Adrenal gland (tissue), 12 donors: ENCODE data around the gene HOXA9. TPM values are rescaled to one million over a fixed set of nuclear protein-coding genes. Genes with fewer than 3 reads are reported as not detected.

Experiments
- DNase-seq, 7 donors: peaks; one replicate each; pipeline ENCODE4 v3.0.0-alpha.2; 2019 to 2020
- H3K27ac ChIP-seq, 5 donors: fragments of 200-600 bp; sonication (generic) in 4 of 5; 1 replicate in 3 of 5; 2 replicates in 2 of 5; pipeline versions ENCODE4 v1.5.1 to v1.8.0; 2016 to 2020; ENCODE audit warnings: mild to moderate bottlenecking in 1 of 5
- H3K27me3 ChIP-seq: fragments of 200-600 bp; 2 replicates; pipeline ENCODE4 v1.8.0; 2021
- H3K36me3 ChIP-seq, 2 donors: fragments of 200-600 bp; replicated peaks in 1 of 2; 1 replicate in 1 of 2; 2 replicates in 1 of 2; pipeline versions ENCODE4 v1.5.1 to v1.8.0; 2018 to 2022
- H3K4me1 ChIP-seq, 2 donors: fragments of 200-600 bp; replicated peaks in 1 of 2; 1 replicate in 1 of 2; 2 replicates in 1 of 2; pipeline versions ENCODE4 v1.5.1 to v1.8.0; 2018 to 2021
- H3K4me3 ChIP-seq, 4 donors: fragments of 200-600 bp; sonication (generic) in 3 of 4; one replicate each; pipeline ENCODE4 v1.5.1; 2016 to 2018
- H3K9me3 ChIP-seq, 3 donors: fragments of 200-600 bp; sonication (generic) in 1 of 3; replicated peaks in 1 of 3; 1 replicate in 2 of 3; 2 replicates in 1 of 3; pipeline versions ENCODE4 v1.5.1 to v1.8.0; 2016 to 2021
- POLR2A ChIP-seq, 2 donors: fragments of 450-650 bp; IDR thresholded peaks; one replicate each; pipeline ENCODE4 v1.6.1; 2017; ENCODE audit warnings: antibody characterized with exemption in 2 of 2, mild to moderate bottlenecking in 2 of 2, moderate library complexity in 1 of 2
- WGBS, 4 donors: extraction: QIAGEN DNeasy Blood & Tissue Kit in 2 of 4; methylation state at CpG; one replicate each; pipeline versions ENCODE4 v1.1.5 to v1.1.7; 2013 to 2017; 5-methylcytosine and 5-hydroxymethylcytosine counted together
- intact Hi-C, 2 donors: fragments of 100-400 bp; cut with DNase I; formaldehyde crosslinking; loops; one replicate each; pipeline versions ENCODE4 v1.14.1 to v1.15.0; 2022 to 2023
- polyA plus RNA-seq, 3 donors: library from polyadenylated mRNA; stranded (reverse); fragments of 200-250 nt in 2 of 3; fragments of 350-450 nt in 1 of 3; fragmentation: Illumina TruSeq in 1 of 3; extraction: RNeasy Lipid Tissue Mini Kit (QIAGEN cat#74804) in 1 of 3; gene quantifications; one replicate each; pipeline ENCODE4 v1.2.3, GENCODE V29; 2013 to 2014
- total RNA-seq, 9 donors: library from RNA; depleted of rRNA in 4 of 9; stranded (reverse); fragments of >200 nt in 4 of 9; fragments of 120-200 nt in 1 of 9; fragmentation: NEBNext Ultra II Directional in 1 of 9; extraction: Animal tissue kit (Norgen Biotek cat#: 25700) in 1 of 9; gene quantifications; one replicate each; pipeline versions ENCODE4 v1.1.0 to v1.2.4, GENCODE V29; 2013 to 2023
- TF ChIP-seq, protein P1 (sequence below), 6 experiments: fragments of 450-650 bp in 4 of 6; fragments of 200-600 bp in 2 of 6; sonication (generic) in 1 of 6; IDR thresholded peaks; 1 replicate in 5 of 6; 2 replicates in 1 of 6; pipeline versions ENCODE4 v1.5.1 to v1.8.0; 2016 to 2021; ENCODE audit warnings: antibody characterized with exemption in 6 of 6, mild to moderate bottlenecking in 2 of 6, moderate library complexity in 1 of 6
- donor health status: healthy with polysubstance abuse.
- donor health status: Bipolar disorder and iron deficiency.
- donor health status: DM: yes; HTN: yes; CAD: no.
- donor health status: DM: no; HTN: no; CAD: no.
- donor health status: DM: no; HTN: no; CAD: no.
- donor health status: DM: yes; HTN: yes; CAD: no.

Gene HOXA9
- total and polyA plus RNA-seq, 12 donors, result 2.6 to 26.7 (median 11.7) TPM

DNA sequence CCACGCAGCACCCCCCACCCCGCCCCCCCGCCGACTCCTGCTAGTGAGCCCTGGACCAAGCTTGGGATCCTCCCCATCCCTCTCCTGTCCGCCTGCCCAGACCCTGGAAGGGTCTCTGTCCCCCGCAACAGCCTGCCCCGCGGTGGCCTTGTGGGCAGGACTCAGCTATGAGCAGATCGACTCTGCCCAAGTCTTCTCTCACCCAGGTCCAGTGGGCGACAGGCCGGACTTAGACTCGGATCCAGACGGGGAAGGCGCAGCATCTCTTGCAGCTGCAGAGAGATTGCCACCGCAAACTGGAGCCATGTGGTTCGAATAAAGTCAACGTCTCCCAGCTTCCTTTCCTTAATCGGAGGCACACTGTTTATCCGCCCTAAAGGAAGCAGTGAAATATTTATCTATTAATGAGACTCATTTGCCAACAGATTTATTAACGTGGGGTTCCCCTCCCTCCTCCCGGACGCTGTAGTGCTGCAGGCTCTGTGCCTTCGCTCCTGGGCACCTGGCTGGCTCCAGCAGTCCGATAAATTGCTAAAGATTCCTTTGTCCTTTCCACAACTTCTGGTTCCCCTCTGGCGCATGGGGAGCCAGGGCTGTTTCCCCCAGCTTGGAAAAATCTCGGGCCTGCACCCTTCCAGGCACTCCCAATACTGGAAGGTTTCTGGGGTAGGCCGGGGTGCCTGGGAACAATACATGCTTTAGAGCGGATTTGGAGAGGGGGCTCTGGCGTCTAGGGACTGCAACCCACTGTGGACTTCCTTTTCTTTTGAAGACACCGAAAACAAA lies 8.2 kb downstream of the HOXA9 start:
- intact Hi-C loops, result no loop called here
- Histone ChIP-seq H3K27me3 (no peaks in the 10 kb centered on the region), H3K4me1 (peaks cover 12 to 25% of the 10 kb centered on the region in 2 donors)

DNA sequence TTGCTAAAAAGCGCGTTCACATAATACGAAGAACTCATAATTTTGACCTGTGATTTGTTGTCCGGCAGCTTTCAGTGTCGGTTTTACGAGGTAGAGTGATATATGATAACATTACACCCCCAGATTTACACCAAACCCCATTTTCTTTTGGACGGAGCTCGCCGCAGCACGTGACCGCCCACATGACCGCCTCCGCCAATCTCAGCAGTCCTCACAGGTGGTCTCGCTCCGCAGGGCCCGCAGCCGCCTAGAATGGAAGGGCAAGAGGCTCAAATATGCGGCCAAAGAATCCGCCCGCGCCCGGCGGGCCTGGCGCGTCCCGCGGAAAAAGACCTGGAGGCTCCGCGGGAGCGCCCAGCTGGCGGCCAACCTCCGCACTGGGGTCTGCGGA lies 8.8 kb downstream of the HOXA9 start, which contains the start of gene HOXA7:
Gene HOXA7 (minus strand): TSS at position 168 of the 391 bp plus-strand sequence. CDS start 130 bp downstream, at position 38.
- H3K27me3 ChIP-seq, result no peaks in the 10 kb centered on the region
- H3K27ac ChIP-seq, result peak within 1 kb of the TSS; percentile 28 to 92 (median 73)
- peak; percentile 83 to 92 (median 88) for DNase-seq
- H3K9me3 ChIP-seq, result no peaks in the 10 kb centered on the region
- H3K36me3 ChIP-seq, result no peaks in the 10 kb centered on the region
- intact Hi-C loops, result no loop called here
- H3K4me3 ChIP-seq, result peak within 1 kb of the TSS in 2 of 4 donors; percentile 33 to 57
- 0 to 3% (median 1%) methylated on average over 22 to 33 of the region's 33 CpGs for WGBS, 4 donors
- H3K4me1 ChIP-seq, result peaks cover 12 to 27% of the 10 kb centered on the region in 2 donors
- TF ChIP-seq, protein P1, sequence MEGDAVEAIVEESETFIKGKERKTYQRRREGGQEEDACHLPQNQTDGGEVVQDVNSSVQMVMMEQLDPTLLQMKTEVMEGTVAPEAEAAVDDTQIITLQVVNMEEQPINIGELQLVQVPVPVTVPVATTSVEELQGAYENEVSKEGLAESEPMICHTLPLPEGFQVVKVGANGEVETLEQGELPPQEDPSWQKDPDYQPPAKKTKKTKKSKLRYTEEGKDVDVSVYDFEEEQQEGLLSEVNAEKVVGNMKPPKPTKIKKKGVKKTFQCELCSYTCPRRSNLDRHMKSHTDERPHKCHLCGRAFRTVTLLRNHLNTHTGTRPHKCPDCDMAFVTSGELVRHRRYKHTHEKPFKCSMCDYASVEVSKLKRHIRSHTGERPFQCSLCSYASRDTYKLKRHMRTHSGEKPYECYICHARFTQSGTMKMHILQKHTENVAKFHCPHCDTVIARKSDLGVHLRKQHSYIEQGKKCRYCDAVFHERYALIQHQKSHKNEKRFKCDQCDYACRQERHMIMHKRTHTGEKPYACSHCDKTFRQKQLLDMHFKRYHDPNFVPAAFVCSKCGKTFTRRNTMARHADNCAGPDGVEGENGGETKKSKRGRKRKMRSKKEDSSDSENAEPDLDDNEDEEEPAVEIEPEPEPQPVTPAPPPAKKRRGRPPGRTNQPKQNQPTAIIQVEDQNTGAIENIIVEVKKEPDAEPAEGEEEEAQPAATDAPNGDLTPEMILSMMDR (IDR thresholded peaks at IDR 0.05), result no peak
- TF ChIP-seq POLR2A (IDR thresholded peaks at IDR 0.05), result peak in 1 of 2 donors; percentile 35

More for the DNA sequence above, 8.2 kb downstream of the HOXA9 start:
- Histone ChIP-seq H3K27ac (peak overlapping the region in 3 of 5 donors; percentile 61 to 92 (median 91)), H3K4me3 (peak overlapping the region in 2 of 4 donors; percentile 33 to 57), H3K36me3 (no peaks in the 10 kb centered on the region), H3K9me3 (no peaks in the 10 kb centered on the region)
- WGBS, 4 donors, result 38 to 70% (median 49%) methylated on average over 16 to 30 of the region's 30 CpGs
- no peak for TF ChIP-seq POLR2A (IDR thresholded peaks at IDR 0.05)
- TF ChIP-seq, protein P1 (IDR thresholded peaks at IDR 0.05), result no peak
- DNase-seq, result peak in 5 of 7 donors; percentile 16 to 56 (median 28)

DNA sequence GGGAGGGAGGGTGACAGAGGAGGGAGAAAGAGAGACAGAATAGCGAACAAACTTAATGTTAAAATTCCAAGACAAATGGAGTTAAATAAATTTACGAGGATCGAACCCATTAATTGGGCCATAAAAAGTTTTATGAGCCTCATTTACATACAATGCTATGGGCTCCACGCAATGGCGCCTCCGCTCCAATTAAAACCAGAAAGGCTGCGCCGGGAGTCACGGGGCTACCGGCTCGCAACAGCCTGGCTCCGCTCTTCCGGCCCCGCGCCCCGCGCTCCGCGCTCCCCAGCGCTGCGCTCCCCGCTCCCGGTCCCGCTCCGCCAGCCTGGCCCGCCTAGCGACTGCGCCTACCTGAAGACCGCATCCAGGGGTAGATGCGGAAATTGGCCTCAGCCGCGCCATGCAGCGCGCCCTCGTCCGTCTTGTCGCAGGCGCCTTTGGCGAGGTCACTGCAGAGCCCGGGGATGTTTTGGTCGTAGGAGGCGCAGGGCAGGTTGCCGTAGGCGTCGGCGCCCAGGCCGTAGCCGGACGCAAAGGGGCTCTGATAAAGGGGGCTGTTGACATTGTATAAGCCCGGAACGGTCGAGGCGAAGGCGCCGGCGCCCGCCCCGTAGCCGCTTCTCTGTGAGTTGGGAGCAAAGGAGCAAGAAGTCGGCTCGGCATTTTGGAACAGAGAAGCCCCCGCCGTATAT lies 9.4 kb downstream of the HOXA9 start:
- Histone ChIP-seq H3K27me3 (no peaks in the 10 kb centered on the region), H3K27ac (peak overlapping the region; percentile 28 to 92 (median 73)), H3K4me1 (peaks cover 12 to 26% of the 10 kb centered on the region in 2 donors), H3K4me3 (peak overlapping the region in 2 of 4 donors; percentile 33 to 57), H3K36me3 (no peaks in the 10 kb centered on the region), H3K9me3 (no peaks in the 10 kb centered on the region)
- peak; percentile 54 to 67 (median 63) for DNase-seq
- WGBS, 4 donors, result 1 to 2% (median 1%) methylated on average over 9 to 63 of the region's 63 CpGs
- TF ChIP-seq POLR2A (IDR thresholded peaks at IDR 0.05), result peak in 1 of 2 donors; percentile 52
- TF ChIP-seq, protein P1 (IDR thresholded peaks at IDR 0.05), result no peak
- intact Hi-C loops, result no loop called here
